Left lung (tissue), 10 donors: ENCODE measurements around the gene WDR31. TPM values are rescaled to one million over a fixed set of nuclear protein-coding genes. Genes with fewer than 3 reads are reported as not detected.

Source experiments
- ATAC-seq: fragments of 200-7000 bp; cut with Tn5 transposase; one replicate; pipeline ENCODE4 v1.9.1; 2020; ENCODE audit warnings: moderate library complexity
- DNase-seq, 4 donors: peaks; one replicate each; pipeline ENCODE4 v3.0.0-alpha.2; 2013 to 2020
- H3K27ac ChIP-seq, 2 donors: fragments of 200-600 bp; sonication (generic) in 1 of 2; one replicate each; pipeline versions ENCODE4 v1.5.0 to v1.8.0; 2020 to 2021
- H3K27me3 ChIP-seq, 2 donors: fragments of 200-600 bp; sonication (generic) in 1 of 2; one replicate each; pipeline versions ENCODE4 v1.5.0 to v1.8.0; 2020 to 2021
- H3K36me3 ChIP-seq, 2 donors: fragments of 200-600 bp; sonication (generic) in 1 of 2; one replicate each; pipeline versions ENCODE4 v1.5.0 to v1.8.0; 2020 to 2021
- H3K4me1 ChIP-seq, 2 donors: fragments of 200-600 bp; one replicate each; pipeline ENCODE4 v1.8.0; 2021
- H3K4me3 ChIP-seq, 2 donors: fragments of 200-600 bp; sonication (generic) in 1 of 2; one replicate each; pipeline versions ENCODE4 v1.5.0 to v1.8.0; 2020 to 2021; ENCODE audit warnings: mild to moderate bottlenecking in 1 of 2
- H3K9me3 ChIP-seq, 2 donors: fragments of 200-600 bp; sonication (generic) in 1 of 2; one replicate each; pipeline versions ENCODE4 v1.5.0 to v1.8.0; 2020 to 2021
- CTCF ChIP-seq, 2 donors: fragments of 200-600 bp; sonication (generic) in 1 of 2; IDR thresholded peaks; one replicate each; pipeline versions ENCODE4 v1.5.0 to v1.8.0; 2021; ENCODE audit warnings: antibody characterized with exemption in 2 of 2
- intact Hi-C, 2 donors: fragments of 100-400 bp; cut with DNase I; formaldehyde crosslinking; loops; one replicate each; pipeline versions ENCODE4 v1.11.2 to v1.14.2; 2022
- polyA plus RNA-seq, 6 donors: library from polyadenylated mRNA; unstranded; fragments of 120-200 nt; gene quantifications; one replicate each; pipeline ENCODE4 v1.2.1, GENCODE V29; 2013; ENCODE audit not compliant: insufficient read length in 6 of 6
- total RNA-seq, 2 donors: library from RNA; stranded (reverse); fragmentation: NEBNext Ultra II Directional; extraction: Animal tissue kit (Norgen Biotek cat#: 25700); gene quantifications; one replicate each; pipeline ENCODE4 v1.2.1, GENCODE V29; 2021
- donor health status: DM: no; HTN: yes; CAD: no.
- donor health status: DM: no; HTN: no; CAD: no.

Gene WDR31
- total and polyA plus RNA-seq, 8 donors: 3.5 to 8.0 (median 6.3) TPM

GRCh38 chr9:113372059-113372458 is 32.0 kb upstream of the WDR31 start:
- no peak overlapping the region for H3K27ac ChIP-seq
- H3K27me3 ChIP-seq: no peaks in the 10 kb centered on the region
- no peak overlapping the region for H3K4me3 ChIP-seq
- intact Hi-C loops: no loop called here
- ATAC-seq (no peak), DNase-seq (no peak)
- H3K36me3 ChIP-seq: peaks cover 0 to 19% of the 10 kb centered on the region in 2 donors
- no peak for TF ChIP-seq CTCF (IDR thresholded peaks at IDR 0.05)
- peaks cover 0 to 9% of the 10 kb centered on the region in 2 donors for H3K4me1 ChIP-seq
- H3K9me3 ChIP-seq: no peaks in the 10 kb centered on the region

GRCh38 chr9:113370806-113371325 is 30.8 kb upstream of the WDR31 start:
- no peaks in the 10 kb centered on the region for H3K27me3 ChIP-seq
- no peak overlapping the region for H3K4me3 ChIP-seq
- H3K4me1 ChIP-seq: peaks cover 0 to 5% of the 10 kb centered on the region in 2 donors
- no peak for DNase-seq
- H3K27ac ChIP-seq: no peak overlapping the region
- TF ChIP-seq CTCF (IDR thresholded peaks at IDR 0.05): no peak
- intact Hi-C loops: no loop called here
- no peaks in the 10 kb centered on the region for H3K9me3 ChIP-seq
- ATAC-seq: no peak
- peaks cover 0 to 19% of the 10 kb centered on the region in 2 donors for H3K36me3 ChIP-seq

GRCh38 chr9:113369855-113370140 is 29.7 kb upstream of the WDR31 start:
- Histone ChIP-seq H3K4me3 (no peak overlapping the region), H3K4me1 (peaks cover 0 to 7% of the 10 kb centered on the region in 2 donors), H3K27me3 (no peaks in the 10 kb centered on the region), H3K36me3 (peaks cover 0 to 16% of the 10 kb centered on the region in 2 donors), H3K27ac (no peak overlapping the region), H3K9me3 (no peaks in the 10 kb centered on the region)
- TF ChIP-seq CTCF (IDR thresholded peaks at IDR 0.05): no peak
- DNase-seq (no peak), ATAC-seq (no peak)
- intact Hi-C loops: no loop called here

GRCh38 chr9:113368982-113369854 is 29.1 kb upstream of the WDR31 start:
- DNase-seq: no peak
- intact Hi-C loops: no loop called here

More at GRCh38 chr9:113368982-113369854, 29.1 kb upstream of the WDR31 start:
- Histone ChIP-seq H3K27ac (no peak overlapping the region), H3K27me3 (no peaks in the 10 kb centered on the region), H3K9me3 (no peaks in the 10 kb centered on the region), H3K4me1 (peaks cover 0 to 7% of the 10 kb centered on the region in 2 donors), H3K4me3 (no peak overlapping the region), H3K36me3 (peaks cover 0 to 12% of the 10 kb centered on the region in 2 donors)
- ATAC-seq: no peak
- TF ChIP-seq CTCF (IDR thresholded peaks at IDR 0.05): no peak
